Nucleus accumbens (tissue), 56 donors: ENCODE measurements around the gene NELL1.

Experiments
- DNase-seq, 56 donors: peaks; one replicate each; lab custom pipeline; 2025; lab: John Stamatoyannopoulos, UW

NELL1 gene

DNA sequence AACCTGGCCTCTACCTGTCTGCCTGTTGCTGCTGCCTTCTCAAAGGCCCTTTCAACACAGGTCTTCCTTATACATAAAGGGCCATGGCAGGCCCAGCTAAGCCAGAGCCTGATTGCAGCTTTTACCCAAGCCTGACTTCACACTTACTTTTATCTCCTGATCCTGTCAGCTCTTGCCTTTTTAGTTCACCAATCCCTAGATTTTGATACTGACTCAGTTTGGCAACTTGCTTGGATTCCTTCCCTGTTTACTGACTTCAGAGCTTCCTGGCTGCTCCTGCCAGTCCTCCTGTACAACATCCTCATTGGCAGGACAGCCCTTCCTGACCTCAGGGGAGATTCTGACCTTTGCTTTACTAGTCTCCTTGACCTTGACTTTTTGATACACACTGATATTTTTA, 195.2 kb downstream of the NELL1 start:
- no peak for DNase-seq

DNA sequence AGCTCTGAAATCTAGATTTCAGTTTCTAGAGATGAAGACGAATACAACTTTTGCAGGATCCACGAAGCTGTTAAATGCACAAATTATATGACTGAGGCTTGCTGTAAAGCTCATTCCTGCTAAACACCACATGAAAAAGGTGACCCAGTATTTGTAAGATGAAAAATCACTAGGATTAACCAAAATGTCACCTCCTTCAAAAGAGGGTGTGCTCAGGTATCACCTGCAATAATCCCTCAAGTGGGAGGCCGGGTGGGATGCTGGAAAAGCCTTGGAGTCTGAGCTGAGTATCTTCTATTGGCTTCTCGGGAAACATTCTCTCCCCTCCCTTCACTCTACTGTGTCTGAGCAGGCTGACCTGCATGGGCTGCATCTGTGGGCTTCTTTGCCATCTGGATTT, 195.8 kb downstream of the NELL1 start:
- DNase-seq = no peak

DNA sequence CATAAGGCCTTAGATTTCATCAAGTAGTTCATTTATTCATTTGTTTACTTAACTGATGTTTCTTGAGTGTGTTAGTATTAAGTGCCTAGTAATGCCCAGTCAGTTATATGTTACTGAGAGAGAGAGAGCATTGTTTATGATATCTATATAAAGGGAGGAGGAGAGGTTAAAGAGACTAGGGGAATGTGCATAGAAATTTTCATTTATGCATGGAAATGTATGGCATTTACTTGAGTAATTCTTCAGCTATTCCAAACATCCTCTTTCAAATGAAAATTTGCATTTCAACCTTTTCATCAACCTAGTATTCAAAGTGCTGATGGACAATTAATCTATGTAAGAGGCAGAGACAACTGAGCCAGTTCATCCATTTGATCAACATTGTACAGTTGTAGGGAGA, 199.7 kb downstream of the NELL1 start:
- no peak for DNase-seq

DNA sequence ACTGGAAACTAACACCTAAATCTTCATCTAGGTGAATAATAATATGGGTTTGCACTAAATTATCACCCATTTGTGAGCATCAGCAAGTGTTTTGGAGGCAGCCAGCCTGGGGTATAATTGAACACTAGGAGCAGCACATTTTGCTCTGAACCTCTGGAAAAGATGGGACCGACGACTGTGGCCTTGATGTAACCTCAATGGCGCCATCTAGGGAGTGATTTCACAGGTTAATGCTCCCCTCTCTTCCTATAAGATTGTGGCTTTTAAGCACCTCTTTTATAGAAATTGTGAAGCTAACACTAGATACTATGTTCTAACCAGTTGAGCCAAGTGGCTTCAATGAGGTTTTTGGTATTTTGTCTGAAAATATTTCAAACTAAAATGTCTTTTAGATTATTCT, 203.7 kb downstream of the NELL1 start:
- DNase-seq = peak in 10 of 56 donors; percentile 0 to 34 (median 4)

DNA sequence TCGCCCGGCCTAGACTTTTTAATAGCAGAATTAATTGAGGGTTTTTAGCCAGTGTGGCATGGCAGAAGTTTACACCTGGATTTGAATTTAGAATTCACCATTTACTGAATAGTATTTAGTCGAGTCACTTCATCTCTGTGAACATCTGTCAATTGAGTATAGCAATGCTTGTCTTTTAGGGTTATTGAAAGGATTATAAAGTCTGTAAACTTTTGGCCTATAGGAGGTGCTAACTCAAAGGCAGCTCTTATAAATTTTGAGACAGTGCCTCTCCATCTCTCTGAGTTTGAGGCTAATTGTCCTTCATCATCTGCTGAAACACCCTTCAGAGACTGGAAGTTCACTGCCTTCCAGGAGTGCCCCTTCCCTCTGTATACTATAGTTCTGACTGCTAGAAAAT, 205.0 kb downstream of the NELL1 start:
- DNase-seq = no peak

DNA sequence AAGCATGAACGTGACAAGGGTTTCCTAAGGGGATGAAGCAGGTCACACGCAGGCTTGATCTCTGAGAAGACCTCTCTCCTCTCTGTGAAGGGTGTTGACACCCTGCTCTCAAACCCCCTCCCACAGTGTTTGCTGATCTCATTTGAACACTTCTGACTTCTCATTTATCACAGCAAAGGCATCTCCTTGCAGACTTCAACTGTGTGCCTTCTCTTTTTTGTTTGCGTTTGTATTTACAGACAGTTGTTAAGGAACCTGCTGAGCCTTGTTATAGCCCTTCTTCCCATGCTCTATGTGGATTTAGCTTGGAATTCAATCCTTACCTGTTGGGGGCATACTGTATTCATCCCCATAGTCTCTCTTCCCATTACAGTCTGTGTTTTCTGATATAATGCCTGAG, 206.5 kb downstream of the NELL1 start:
- DNase-seq = no peak

DNA sequence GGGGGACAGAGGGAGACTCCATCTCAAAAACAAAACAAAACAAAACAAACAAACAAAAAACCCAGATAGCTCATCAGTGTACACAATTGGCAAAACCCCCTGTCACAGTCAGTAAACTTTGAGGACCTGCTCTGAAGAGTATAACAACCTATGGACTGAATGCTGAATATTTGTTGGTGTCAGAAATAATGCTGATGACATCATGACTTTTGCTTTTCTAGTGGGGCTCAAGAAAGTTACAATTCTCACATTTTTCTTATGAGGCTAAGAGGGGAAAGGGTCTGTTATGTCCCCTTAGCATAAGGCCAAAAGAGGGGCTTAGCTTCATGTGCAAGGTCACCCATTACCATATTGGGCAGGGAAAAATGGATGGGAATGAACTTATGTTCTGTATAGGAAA, 207.4 kb downstream of the NELL1 start:
- DNase-seq = no peak

DNA sequence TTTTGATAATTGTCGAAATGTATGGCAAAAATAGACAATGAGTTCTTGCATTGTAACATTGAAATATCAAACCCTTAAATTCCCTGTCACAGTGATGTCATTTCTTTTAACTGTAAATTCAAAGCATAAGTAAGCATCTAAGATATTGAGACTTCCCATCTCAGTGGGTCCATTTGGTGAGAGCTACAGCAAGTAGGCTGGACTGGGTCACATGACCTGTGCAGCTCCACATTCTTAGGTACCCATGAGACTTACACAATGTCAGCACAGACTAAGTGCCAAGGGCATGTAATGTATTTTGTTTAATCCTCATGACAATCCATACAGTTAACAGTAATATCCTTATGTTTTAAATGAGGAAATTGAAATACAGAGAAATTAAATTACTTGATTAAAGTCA, 210.7 kb downstream of the NELL1 start:
- no peak for DNase-seq

DNA sequence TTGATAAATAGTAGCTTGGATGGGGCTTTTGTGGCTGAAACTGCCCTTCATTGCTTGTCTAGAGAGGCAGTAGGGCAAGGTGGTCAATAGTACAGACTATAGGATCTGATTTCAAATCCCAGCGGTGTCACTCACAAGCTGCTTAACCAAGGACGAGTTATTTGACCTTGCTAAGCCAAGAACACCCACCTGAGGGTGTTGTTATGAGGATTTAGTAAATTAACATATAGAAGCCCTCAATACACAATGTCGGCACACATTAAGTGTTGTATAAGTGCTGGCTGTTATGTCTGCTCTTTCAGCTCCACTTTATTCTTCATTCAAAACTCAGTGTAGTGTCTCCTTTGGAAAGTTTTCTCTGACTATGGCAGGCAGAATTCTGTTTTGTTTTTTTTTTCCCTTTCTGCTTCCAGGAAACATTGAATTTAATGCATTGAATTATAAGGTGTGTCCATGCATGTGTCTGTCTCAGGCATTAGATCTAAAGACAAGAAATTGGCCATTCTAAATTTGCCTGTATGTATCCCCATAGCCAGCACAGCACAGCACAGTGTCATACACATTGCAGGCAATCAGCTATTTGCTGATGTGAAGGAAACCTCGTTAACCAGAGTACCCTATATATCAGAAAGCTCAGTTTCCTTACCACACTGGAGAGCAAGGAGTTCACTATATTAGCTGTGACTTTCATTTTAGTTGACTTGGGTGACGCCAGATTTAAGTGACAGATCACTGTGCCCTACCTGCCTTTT, 212.1 kb downstream of the NELL1 start:
- DNase-seq = no peak

DNA sequence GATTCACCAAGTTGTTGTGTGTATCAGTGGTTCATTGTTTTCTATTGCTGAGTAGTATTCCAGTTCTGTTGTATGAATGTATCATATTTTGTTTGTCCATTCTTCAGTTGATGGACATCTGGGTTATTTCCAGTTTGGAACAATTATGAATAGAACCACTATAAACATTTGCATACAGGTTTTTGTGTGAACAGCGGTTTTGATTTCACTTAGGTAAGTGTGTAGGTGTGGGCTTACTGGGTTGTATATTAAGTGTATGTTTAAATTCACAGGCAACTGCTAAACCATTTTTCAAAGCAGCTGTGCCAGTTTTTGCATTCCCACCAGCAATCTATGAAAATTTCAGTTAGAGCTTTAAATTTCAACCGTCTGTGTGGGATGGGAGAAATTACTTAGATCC, 217.8 kb downstream of the NELL1 start:
- no peak for DNase-seq

DNA sequence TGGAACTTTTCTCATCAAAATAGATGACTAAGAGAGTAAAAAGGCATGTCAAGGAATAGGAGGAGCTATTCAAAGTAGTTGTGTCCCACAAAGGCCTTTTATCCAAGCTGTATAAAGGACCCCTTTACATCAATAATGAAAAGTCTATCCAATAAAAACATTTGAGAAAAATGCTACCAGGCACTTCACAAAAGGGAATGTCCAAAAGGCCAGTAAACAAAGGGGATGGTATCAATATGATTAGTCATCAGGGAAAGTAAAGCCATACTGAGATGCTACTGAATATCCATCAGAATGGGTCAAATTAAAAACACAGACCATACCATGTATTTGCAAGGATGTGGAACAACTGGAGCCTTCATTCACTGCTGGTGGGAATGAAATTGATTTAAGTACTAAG, 224.9 kb downstream of the NELL1 start:
- DNase-seq = no peak

DNA sequence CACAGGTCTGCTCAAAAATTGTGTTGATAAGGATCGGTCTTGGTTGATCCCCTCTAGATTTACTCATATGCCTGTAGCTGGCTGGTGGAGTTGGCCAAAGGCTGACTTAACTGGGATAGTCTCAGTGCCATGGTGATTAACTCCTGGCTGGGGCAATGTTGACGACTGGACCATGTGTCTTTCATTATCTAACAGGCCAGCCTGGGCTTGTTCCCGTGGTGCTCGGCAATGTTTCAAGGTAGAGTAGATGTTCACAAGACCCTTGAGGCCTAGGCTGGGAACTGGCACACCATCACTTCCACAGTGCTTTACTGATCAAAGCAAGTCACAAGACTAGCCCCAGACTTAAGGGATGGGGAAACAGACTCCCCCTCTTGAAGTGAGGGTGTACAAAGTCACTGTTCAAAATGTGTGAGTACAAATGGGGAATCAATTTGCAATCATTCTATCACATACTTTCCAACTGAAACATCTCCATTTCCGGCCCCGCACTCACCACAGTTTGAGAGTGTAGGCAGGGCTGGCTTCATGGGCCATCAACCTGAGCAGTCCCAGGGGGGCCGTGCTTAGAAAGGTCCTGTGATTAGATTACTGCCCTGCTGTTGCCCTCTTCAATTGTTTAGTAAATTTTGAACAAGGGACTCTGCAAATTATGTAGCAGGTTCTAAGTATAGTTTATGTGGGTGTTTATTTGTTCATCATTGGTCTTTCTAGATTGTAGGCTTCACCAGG, 240.8 kb downstream of the NELL1 start:
- DNase-seq = no peak

DNA sequence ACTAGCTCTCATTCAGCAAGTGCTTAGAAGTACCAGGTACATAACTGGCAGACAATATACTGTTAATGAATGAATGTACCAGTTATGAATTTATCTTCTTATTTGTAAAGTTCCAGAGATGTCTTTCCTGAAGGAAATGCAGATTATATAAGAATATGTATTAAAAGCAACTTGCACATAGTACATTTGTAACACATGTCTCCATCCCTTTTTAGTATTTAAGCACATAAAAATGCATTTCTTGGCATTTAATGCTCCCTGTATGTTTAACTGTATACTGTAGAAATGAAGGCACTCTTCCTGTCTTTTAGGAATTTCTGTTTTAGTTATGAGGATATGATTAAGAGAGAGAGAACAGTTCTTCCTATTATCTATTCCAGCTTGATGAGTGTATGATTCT, 241.3 kb downstream of the NELL1 start:
- DNase-seq = no peak

DNA sequence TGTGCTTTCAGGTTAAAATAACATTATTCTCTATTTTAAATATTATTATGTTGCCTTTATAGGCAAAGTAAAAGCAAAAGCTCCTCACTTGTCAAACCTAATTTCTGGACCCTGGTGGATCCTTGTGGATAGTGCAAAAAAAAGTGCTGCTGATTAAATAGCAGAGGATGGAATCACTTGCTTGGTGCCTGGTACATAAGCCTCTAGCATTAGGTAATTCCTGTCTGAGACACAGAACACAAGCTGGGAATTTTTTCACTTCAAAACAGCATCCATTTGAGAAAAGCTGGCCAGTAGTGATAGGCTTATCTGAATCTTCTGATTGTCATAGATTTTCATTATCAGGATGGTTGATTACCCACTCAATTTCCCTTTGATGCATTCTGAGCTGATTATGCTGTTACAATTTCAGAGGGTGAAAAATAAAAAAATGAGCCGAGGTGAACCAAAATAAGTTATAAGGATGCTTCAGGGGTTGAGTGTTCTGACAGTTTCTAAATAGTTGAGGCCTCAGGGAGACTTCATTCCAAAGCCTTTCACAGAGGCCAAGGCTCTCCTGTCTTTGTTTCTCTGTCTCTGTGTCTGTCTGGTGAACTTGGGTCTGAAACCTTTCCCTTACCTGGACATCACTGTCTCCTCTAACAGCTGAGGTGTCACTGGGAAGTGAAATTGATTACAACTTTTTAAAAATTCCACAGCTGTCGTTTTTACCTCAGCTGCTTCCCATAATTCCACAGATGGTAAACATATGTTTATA, 242.9 kb downstream of the NELL1 start:
- no peak for DNase-seq

DNA sequence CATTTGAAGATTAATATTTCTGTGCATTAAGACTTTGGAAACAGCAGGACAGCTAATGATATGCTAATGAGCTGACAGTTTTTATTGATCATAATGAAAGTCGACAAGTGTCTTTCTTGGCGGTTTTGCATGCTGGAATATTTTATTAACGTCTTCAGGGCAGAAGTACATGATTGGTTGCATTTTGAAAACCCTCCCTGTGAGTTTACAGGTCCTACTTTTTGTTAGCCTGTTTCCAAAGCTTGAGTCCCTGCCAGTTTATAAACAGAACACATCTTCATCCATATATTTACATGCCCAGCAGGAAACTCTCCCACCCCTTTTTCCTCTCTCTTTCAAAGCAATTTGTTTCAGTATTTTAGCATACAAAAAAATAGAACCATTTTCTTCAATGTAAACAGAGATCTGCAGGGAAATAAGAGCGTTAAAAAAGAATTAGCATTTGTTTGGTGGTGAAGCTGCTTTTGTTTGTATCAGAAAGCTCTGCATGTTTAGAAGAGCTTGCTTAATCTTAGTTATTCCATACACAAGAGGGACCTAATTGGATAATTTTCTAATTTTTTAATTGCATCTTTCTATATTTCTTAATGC, 243.6 kb downstream of the NELL1 start:
- no peak for DNase-seq

DNA sequence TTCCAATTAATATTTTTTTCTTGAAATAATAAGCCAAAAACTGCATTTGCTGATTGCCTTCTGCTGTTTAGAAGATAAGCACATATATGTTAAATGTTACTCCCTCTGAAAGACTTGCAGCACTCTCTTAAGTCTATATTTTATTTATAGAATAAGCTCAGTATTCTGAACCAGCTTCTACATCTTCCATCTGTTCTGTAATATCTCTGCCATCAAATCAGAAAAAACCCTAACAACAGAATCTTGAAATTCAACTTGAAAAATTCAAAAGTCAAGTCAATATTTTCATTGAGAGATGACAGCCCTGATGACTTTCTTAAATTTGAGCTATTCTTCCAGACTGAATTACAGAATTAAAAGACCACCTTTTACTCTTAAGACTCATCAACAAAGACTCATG, 247.9 kb downstream of the NELL1 start:
- DNase-seq = no peak

DNA sequence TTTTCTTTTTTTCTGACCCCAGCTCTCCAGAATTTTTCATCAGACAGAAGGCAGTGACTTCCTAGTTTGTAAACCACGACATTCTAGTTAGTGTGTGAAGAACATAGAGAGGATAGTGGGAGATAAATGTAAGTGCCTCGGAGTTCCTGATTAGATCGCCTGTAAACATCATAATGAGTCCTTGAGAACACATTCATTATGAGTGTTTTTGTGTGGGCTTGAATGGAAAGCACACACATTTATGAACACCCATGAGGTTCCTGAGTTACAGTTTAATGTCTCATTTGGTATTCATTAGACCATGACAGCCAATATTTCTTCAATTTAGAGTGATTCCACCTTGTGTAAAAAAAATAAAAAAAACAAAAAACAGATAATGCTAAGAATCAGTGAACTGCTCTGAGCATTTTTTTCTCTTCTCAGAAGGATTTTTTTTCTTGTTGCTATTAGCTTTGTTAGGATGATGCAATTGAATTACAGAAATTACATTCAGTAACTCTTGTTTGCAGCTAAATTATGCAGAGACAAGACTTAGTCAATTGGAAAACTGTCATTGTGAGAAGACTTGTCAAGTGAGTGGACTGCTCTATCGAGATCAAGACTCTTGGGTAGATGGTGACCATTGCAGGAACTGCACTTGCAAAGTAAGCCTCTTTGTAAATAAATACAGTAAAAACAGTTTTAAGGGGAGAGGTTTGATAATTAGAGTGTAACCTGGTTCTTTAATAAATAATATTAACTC, 257.6 kb downstream of the NELL1 start:
- no peak for DNase-seq

DNA sequence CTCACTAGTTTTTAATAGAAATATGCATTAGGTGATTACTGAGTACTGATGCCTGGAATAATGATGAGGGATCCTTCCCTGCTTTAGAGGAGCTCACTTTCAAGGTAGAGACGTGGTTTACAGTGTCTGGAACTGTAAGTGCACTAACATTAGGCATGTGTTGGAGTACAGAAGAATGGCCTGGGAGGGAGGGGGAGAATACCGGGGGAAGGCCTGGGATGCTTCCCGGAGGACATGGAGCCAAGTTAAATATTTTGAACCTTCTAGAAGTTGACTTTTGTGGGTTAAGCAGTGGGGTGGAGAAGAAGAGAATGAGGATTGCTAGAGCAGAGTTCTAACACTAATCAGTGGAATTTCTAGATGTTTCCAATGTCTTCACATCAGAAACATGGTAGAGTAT, 261.6 kb downstream of the NELL1 start:
- no peak for DNase-seq

DNA sequence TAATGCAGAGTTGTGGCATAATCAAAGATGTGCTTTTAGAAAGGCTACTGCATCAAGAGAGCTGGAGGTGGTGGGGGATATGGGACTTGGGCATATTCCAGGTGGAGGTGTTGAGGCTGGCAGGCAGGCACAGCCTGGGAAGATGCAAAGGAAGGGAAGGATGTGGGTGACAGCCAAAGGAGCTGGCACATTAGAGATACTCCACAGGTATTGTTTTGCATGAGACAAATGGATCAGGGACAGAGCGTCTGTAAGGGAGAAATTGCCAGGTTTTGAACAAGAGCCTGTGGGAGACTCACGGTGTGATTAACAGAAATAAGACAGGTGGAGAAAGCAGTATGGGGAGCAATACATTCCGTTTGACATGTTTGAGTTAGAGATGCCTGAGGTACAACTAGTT, 263.7 kb downstream of the NELL1 start:
- DNase-seq = no peak

DNA sequence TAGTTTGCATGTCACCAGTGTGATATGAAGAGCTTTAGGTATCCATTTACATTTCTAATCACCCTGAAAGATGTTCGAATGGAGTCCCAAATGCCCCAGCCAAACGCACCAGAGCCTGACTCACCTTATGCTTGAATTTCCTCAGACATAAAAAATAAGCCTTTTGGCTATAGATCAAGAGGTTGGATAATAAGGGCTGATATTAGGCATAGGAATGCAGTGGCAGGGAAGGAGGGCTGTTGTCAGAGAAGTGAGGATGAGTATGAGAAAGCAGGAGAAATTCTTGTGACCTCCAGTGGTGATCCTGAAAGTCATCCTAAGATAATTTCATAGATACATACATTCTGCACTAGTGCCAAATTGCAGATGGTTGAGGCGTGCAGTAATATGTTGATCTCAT, 264.6 kb downstream of the NELL1 start:
- DNase-seq = no peak

DNA sequence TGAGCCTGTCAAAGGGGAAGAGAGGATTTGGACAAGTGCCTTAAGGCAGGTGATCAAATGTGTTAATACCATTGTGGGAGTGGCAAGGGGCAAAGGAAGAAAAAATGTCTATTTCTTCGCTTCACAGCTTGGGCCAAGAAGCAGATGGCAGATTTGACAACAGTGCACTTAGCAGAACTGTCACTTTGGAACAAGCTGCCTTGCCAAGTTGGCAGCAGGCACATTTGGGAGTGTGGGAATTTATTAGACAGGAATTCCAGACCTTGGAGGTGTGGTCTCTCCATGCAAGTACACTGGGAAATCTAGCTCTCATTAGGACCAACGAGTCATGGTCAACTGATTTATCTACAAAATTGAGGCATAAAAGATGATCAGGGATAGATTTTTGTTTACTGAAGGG, 265.1 kb downstream of the NELL1 start:
- DNase-seq = no peak
